Spleen (tissue), 13 donors: ENCODE results near the gene CD8B. TPM values are rescaled to one million over a fixed set of nuclear protein-coding genes. Genes with fewer than 3 reads are reported as not detected.
"Not testable (repeated sequence)": the region's sequence is repeated elsewhere in the genome, so short reads cannot be mapped to it uniquely, and the experiment has no call there.

ENCODE experiments used
- DNase-seq: peaks from one replicate; pipeline ENCODE4 v3.0.0-alpha.2; 2020
- H3K27ac ChIP-seq, 8 donors: fragments of 200-600 bp; sonication (generic) in 7 of 8; 1 replicate in 4 of 8; 2 replicates in 4 of 8; pipeline versions ENCODE4 v1.5.0 to v1.8.0; 2016 to 2021; ENCODE audit warnings: inconsistent platforms in 4 of 8, mild to moderate bottlenecking in 4 of 8, moderate library complexity in 1 of 8
- H3K27me3 ChIP-seq, 7 donors: fragments of 200-600 bp; sonication (generic) in 6 of 7; replicated peaks in 1 of 7; 1 replicate in 4 of 7; 2 replicates in 3 of 7; pipeline versions ENCODE4 v1.5.0 to v1.8.0; 2016 to 2021; ENCODE audit warnings: inconsistent platforms in 3 of 7, mild to moderate bottlenecking in 1 of 7
- H3K36me3 ChIP-seq, 6 donors: fragments of 200-600 bp; sonication (generic) in 5 of 6; 1 replicate in 4 of 6; 2 replicates in 2 of 6; pipeline versions ENCODE4 v1.5.0 to v1.8.0; 2016 to 2021; ENCODE audit warnings: inconsistent platforms in 2 of 6
- H3K4me1 ChIP-seq, 6 donors: fragments of 200-600 bp; sonication (generic) in 5 of 6; 1 replicate in 3 of 6; 2 replicates in 3 of 6; pipeline versions ENCODE4 v1.5.0 to v1.8.0; 2016 to 2021; ENCODE audit warnings: inconsistent platforms in 3 of 6
- H3K4me3 ChIP-seq, 8 donors: fragments of 200-600 bp; sonication (generic) in 7 of 8; 1 replicate in 4 of 8; 2 replicates in 4 of 8; pipeline versions ENCODE4 v1.5.0 to v1.8.0; 2016 to 2021; ENCODE audit warnings: inconsistent platforms in 4 of 8, mild to moderate bottlenecking in 4 of 8, moderate library complexity in 2 of 8
- H3K9me3 ChIP-seq, 8 donors: fragments of 200-600 bp; sonication (generic) in 7 of 8; 1 replicate in 4 of 8; 2 replicates in 4 of 8; pipeline versions ENCODE4 v1.5.0 to v1.8.0; 2016 to 2021; ENCODE audit warnings: inconsistent platforms in 4 of 8
- WGBS, 5 donors: extraction: QIAGEN DNeasy Blood & Tissue Kit in 3 of 5; methylation state at CpG; one replicate each; pipeline versions ENCODE4 v1.1.5 to v1.1.7; 2013 to 2018; 5-methylcytosine and 5-hydroxymethylcytosine counted together
- intact Hi-C: fragments of 100-400 bp; cut with DNase I; formaldehyde crosslinking; loops from one replicate; pipeline ENCODE4 v1.15.0; 2023; ENCODE audit warnings: low total_unique reads
- long read RNA-seq, 2 donors: transcript quantifications; one replicate each; lab custom pipeline, GENCODE V29; 2026
- polyA plus RNA-seq, 3 donors: library from polyadenylated mRNA; stranded (reverse); fragments of 200-250 nt; gene quantifications; one replicate each; pipeline ENCODE4 v1.2.1, GENCODE V29; 2013
- total RNA-seq, 7 donors: library from RNA; depleted of rRNA in 3 of 7; stranded (reverse); fragments of >200 nt in 3 of 7; fragmentation: NEBNext Ultra II Directional in 4 of 7; extraction: Animal tissue kit (Norgen Biotek cat#: 25700) in 4 of 7; gene quantifications; one replicate each; pipeline versions ENCODE4 v1.1.0 to v1.2.1, GENCODE V29; 2016 to 2021
- donor health status: healthy with polysubstance abuse.
- donor health status: DM: no; HTN: no; CAD: no; lungs with moderate emphysema.
- donor health status: DM: no; HTN: no; CAD: no.
- donor health status: Bipolar disorder and iron deficiency.
- donor health status: healthy.
- donor health status: DM: no; HTN: no; CAD: no.
- donor health status: DM: yes; HTN: yes; CAD: no.

Gene CD8B
- total RNA-seq (10 to 100 TPM in 6 of 7 donors, 1 to 10 TPM in 1; 9.3 to 24.3 (median 17.6) TPM), polyA plus RNA-seq (1 to 10 TPM; 5.0 to 9.8 (median 6.5) TPM)
- long read RNA-seq, donor 1: 0 reads
- long read RNA-seq, donor 2: 0 reads

DNA sequence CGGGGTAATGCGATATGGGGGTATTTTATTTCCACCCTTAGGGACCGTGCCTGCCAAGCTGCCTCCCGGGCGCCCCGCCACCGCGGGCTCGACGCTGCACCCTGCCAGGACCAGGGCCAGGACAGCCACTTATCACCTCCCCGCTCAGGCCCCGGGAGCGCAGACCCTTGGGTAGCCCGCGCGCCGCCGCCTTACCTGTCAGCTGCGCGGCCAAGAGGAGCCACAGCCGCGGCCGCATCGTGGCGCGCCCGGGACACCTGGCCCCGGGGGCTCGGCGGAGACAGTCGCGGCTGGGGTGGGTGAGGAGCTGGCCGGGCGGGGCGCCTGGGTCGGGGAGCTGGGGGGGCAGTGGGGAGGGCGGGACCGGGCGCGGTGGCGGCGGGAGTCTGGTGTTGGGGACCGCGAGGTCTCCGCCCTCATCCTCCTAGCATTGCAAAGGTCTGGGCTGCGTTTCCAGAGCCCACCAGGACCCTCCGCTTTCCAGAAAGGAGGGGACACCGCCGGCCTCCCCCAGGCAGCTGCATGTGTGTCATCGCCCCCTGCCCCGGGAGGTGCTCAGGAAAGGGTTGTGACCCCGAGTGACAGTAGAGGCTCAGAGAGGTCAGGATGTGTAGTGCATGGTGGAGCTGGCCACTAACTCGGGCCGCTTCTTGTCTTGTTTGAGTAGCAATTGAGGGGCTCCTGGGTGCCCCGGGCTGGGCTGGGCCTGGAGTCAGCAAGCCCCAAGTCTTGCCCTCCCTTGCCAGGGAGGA, at the start of gene CD8B:
Gene CD8B (minus strand): TSS at position 259 of the 752 bp plus-strand sequence. CDS start 21 bp downstream, at position 238.
- H3K4me1 ChIP-seq, DNase-seq, H3K9me3 ChIP-seq, H3K36me3 ChIP-seq, intact Hi-C loops: not testable (repeated sequence)
- WGBS, 5 donors: 4 to 28% (median 5%) methylated on average over 2 to 50 of the region's 55 CpGs
- peak within 1 kb of the TSS in 4 of 8 donors; percentile 5 to 69 (median 66) for H3K27ac ChIP-seq
- peak within 1 kb of the TSS in 6 of 8 donors; percentile 13 to 62 (median 28) for H3K4me3 ChIP-seq
- H3K27me3 ChIP-seq: peaks cover 0 to 39% (median 0%) of the 10 kb centered on the region in 7 donors

DNA sequence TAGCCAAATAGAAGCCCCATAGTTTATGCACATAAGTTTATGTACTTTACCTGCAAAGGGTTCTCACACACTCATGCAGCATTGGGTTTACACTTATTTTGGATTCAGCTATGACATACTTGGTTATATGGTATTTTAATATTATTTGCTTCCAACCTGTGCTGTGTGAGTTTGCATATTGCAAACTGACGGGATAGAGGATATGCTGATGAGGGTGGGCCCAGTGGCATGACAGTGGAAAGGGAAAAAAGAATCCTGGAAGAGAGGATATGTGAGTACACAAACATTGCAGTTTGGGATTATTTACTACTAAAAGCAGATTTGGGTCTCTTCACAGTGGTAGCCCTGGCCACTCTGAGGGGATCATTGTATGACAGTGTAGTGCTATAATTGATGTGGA, 44.2 kb upstream of the CD8B start:
- WGBS, 5 donors: no CpG with 5 or more reads among the region's 1 CpG
- H3K4me3 ChIP-seq, H3K36me3 ChIP-seq, H3K4me1 ChIP-seq, H3K27ac ChIP-seq, DNase-seq, H3K9me3 ChIP-seq, H3K27me3 ChIP-seq, intact Hi-C loops: not testable (repeated sequence)

DNA sequence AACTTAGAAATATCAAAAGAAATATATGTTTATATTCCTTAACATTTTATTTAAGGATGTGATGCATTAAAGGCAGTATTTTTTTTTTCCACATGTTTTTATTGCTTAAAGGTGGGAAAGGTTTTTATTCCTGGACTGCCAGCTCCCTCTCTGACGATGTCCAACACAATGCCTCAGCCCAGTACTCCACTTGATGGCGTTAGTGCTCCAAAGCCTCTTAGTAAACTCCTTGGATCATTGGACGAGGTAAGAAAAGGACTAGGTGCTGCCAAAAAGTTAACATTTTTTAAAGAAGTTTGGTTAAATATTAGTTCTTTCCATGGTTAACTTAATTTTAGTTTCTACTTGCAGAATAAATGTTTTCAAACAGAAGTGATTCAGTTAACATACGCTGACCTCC, 39.0 kb upstream of the CD8B start:
- 54 to 80% (median 70%) methylated on average over 4 of the region's 4 CpGs for WGBS, 5 donors
- H3K9me3 ChIP-seq, H3K27me3 ChIP-seq, H3K4me1 ChIP-seq, intact Hi-C loops, H3K27ac ChIP-seq, H3K4me3 ChIP-seq, H3K36me3 ChIP-seq, DNase-seq: not testable (repeated sequence)

DNA sequence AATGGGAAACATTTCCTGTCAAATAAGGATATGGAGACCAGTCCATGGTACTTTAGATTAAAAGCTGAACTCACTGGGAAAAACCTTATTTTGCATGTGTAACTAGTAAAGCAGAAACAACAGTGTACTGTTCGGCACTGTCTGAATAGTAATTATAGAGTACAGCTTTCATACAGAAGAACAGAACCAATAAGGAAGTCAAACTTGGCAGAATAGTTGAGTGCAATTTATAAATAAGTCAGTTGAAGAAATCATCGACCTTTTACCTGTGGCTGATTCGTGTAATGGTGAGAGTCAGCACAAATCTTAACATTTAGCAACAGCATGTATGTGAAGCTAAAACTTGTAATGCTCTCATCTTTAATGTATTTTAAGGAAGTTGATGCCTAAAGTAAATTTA, 24.3 kb upstream of the CD8B start:
- H3K4me3 ChIP-seq, H3K27ac ChIP-seq, H3K27me3 ChIP-seq, H3K4me1 ChIP-seq, H3K9me3 ChIP-seq, H3K36me3 ChIP-seq, intact Hi-C loops, DNase-seq: not testable (repeated sequence)
- WGBS, 5 donors: 40 to 50% methylated on average over 1 of the region's 3 CpGs; no CpG with 5 or more reads in 3 of the 5 donors

DNA sequence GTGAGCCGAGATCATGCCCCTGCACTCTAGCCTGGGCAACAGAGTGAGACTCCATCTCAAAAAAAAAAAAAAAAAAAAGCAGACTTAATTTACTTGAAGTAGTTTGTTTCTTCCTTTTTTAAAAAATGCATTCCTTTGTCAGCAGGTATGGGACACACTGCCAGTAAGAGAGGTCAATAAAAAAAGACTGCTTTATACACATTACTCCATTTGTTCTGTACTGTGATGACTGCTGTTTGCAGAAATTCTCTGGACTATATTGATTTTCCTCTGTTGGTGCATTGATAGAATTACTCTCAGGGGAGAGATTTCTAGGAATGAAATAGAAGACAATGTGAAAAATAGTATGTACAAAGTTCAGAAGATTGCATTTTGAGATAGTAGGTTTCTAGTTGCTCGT, 21.2 kb upstream of the CD8B start:
- H3K27me3 ChIP-seq, DNase-seq, H3K9me3 ChIP-seq, intact Hi-C loops, H3K4me3 ChIP-seq, H3K36me3 ChIP-seq, H3K4me1 ChIP-seq, H3K27ac ChIP-seq: not testable (repeated sequence)
- 79 to 100% (median 95%) methylated on average over 1 to 2 of the region's 2 CpGs for WGBS, 5 donors

DNA sequence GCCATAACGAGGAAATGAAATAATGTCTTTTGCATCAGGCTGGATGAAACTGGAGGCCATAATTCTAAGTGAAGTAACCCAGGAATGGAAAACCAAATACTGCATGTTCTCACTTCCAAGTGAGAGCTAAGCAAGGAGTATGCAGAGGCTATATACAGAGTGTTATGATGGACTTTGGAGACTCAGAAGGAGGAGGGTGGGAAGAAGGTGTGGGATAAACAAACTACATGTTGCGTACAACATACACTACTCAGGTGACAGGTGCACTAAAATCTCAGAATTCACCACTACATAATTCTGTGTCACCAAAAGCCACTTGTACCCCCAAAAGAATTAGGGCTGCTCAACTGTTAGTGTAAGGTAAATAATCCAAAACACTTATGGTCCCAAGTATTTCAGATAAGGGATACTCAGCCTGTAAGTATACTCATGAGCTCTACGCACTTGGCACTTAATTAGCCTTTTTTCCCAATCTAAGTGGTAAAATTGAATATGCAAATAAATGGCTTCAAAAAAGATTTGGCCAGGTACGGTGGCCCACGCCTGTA, 20.5 kb upstream of the CD8B start:
- H3K27ac ChIP-seq, H3K27me3 ChIP-seq, H3K36me3 ChIP-seq, H3K4me3 ChIP-seq, DNase-seq, H3K9me3 ChIP-seq, intact Hi-C loops, H3K4me1 ChIP-seq: not testable (repeated sequence)
- WGBS, 5 donors: 85 to 95% (median 91%) methylated on average over 5 of the region's 5 CpGs

DNA sequence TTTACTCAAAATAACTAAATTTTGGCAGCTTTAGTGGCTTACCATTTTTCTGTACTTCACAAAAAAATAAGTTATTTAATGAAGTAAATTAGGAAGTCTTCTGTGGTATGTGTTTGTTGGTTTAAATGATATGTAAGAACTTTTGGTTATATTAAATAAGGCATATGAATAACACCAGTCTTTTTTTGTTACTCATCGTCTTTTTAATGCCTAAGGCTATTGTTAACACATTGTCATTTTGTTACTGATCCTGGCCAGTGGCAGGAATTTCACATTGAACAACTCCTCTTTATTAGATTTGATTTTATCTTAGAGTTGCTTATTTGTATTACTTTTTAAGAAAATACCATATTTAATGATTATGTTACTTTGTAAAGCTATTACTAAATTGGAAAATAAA, 17.3 kb upstream of the CD8B start:
- peaks cover 0 to 12% (median 0%) of the 10 kb centered on the region in 7 donors for H3K27me3 ChIP-seq
- H3K36me3 ChIP-seq, DNase-seq, H3K9me3 ChIP-seq, intact Hi-C loops, H3K27ac ChIP-seq, H3K4me3 ChIP-seq, H3K4me1 ChIP-seq: not testable (repeated sequence)
- 86 to 92% (median 87%) methylated on average over 1 of the region's 1 CpG for WGBS, 5 donors

DNA sequence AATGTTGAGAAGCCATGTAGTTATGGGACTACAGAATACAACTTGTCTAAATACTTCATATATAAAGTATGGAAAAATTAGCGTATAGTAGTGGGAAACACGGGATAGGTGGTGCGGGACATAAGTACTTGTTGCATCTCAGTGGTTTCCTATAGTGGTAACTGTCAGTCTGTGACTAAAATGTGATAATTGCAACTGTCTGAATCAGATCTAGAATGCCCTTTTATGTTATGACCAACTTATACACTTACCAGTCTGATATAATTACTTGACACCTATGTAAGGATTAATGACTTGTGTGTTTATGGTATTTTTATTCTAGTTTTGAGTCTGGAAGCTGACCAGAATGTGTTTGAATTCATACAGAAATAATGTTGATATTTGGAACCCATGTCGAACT, 9.3 kb upstream of the CD8B start:
- H3K36me3 ChIP-seq, H3K27me3 ChIP-seq, H3K4me3 ChIP-seq, intact Hi-C loops, H3K4me1 ChIP-seq, H3K9me3 ChIP-seq, H3K27ac ChIP-seq, DNase-seq: not testable (repeated sequence)
- 87 to 100% (median 90%) methylated on average over 1 of the region's 4 CpGs for WGBS, 5 donors

DNA sequence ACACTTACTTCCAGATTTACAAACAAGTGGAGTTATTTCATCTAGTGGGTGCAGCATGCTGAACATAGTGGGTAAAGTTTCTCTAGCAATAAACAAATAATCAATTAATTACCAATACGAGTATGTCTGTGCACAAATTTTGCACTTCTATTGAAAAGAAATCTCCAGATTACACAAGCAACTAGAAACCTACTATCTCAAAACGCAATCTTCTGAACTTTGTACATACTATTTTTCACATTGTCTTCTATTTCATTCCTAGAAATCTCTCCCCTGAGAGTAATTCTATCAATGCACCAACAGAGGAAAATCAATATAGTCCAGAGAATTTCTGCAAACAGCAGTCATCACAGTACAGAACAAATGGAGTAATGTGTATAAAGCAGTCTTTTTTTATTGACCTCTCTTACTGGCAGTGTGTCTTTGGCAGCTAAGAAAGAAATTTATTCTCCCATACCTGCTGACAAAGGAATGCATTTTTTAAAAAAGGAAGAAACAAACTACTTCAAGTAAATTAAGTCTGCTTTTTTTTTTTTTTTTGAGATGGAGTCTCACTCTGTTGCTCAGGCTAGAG, 7.3 kb upstream of the CD8B start:
- H3K27ac ChIP-seq, intact Hi-C loops, H3K4me3 ChIP-seq, H3K27me3 ChIP-seq, DNase-seq, H3K4me1 ChIP-seq, H3K9me3 ChIP-seq, H3K36me3 ChIP-seq: not testable (repeated sequence)
- WGBS, 5 donors: 77 to 95% (median 87%) methylated on average over 2 of the region's 2 CpGs

DNA sequence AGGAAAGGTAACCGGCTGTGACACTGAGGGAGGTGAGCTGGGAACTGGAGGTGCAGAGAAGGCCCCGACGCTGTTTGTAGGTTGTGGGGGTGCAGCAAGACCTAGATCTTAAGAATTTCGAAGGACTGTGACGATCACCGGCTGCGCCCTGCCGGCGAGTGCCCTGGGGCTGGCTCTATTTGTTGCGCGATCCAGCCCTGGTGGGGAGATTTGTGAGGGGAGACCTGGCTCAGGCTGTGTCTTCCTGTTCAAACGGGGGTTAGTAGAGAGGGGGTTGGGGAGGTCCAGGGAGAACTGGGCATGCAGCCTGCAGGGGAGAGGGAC, 656 bp upstream of the CD8B start:
- Histone ChIP-seq H3K27me3 (peaks cover 0 to 38% (median 0%) of the 10 kb centered on the region in 7 donors), H3K4me3 (peak overlapping the region in 1 of 8 donors; percentile 62)
- H3K4me1 ChIP-seq, DNase-seq, H3K27ac ChIP-seq, H3K9me3 ChIP-seq, H3K36me3 ChIP-seq, intact Hi-C loops: not testable (repeated sequence)
- WGBS, 5 donors: 12 to 33% (median 29%) methylated on average over 5 to 11 of the region's 12 CpGs; no CpG with 5 or more reads in 1 of the 5 donors

DNA sequence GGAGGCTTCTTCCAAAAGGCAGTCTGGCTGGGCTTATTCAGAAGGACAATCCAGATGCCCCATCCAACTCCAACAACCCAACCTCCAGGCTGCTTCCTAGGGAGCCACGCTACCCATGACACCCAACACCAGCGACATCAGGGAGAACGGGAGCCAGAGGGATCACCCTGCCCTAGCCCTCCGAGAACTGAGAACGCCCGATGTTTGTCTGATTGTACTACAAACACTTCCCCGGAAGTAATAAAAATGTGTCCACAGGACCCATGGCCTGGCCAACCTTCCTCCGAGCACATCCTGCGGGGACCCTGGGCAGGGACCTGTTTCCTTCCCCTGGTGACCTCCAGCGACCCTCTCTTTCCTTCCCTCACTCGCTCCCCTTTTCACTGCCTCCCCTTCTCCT, 511 bp downstream of the CD8B start:
- Histone ChIP-seq H3K4me3 (peak overlapping the region in 6 of 8 donors; percentile 13 to 62 (median 28)), H3K27ac (peak overlapping the region in 4 of 8 donors; percentile 5 to 69 (median 66)), H3K27me3 (peaks cover 0 to 39% (median 0%) of the 10 kb centered on the region in 7 donors)
- intact Hi-C loops, DNase-seq, H3K9me3 ChIP-seq, H3K4me1 ChIP-seq, H3K36me3 ChIP-seq: not testable (repeated sequence)
- WGBS, 5 donors: 24 to 48% (median 37%) methylated on average over 9 to 11 of the region's 11 CpGs
